ENCODE measurements around the gene MOCS3.

MOCS3 gene

GRCh38 chr20:51012357-51012756 is 53.7 kb downstream of the MOCS3 start:
- H3K4me3 ChIP-seq (ENCODE audit: low read depth, low read length): no peak overlapping the region
- in situ Hi-C loops (cut with HindIII; ENCODE audit: low sequenced_read_pairs): no loop called here
- no peak for TF ChIP-seq CTCF (IDR thresholded peaks at IDR 0.05; ENCODE audit: low read depth, low read length, missing control alignments)
- DNase-seq (ENCODE audit: low read depth): no peak
